ENCODE data around the gene CACNA2D3. TPM values are rescaled to one million over a fixed set of nuclear protein-coding genes. Genes with fewer than 3 reads are reported as not detected.

CACNA2D3 gene
- polyA plus RNA-seq, 3 donors = 8.3 to 21.5 (median 10.4) TPM

DNA sequence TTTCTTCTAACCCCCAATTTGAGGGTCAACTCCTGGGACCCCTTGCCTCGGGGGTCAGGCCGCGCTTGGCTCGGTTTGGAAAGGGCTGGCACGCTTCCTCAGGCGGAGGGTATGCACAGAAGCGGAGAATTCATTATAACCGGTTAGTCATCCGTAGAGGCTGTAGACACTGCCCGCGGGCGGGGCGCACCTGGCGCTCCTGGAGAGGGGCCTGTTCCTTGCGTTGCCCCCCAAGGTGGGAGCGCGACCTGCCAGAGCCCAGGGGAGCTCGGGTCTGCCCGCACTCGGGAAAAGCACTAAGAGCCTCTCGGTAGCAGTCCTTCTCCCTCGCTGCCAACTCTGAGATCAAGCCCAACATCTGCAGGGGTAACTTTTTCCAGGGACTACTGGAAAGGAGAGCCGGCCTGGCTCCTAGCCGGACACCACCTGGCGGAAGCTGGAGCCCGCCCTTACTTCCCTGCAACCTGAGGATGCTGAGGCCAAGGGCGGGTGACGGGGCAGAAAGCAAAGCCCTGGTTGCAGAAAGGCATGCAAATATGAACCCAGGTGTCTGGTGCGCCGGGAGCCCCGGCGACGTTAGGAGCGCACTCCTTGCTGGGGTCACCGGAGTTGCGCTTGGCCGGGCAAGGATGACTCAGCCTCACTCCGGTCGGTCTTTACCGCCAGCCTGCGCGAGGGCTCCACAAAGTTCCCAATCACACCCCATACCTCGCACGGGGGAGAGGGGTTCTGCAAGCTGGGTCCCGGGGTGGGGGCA is 1.5 kb upstream of the CACNA2D3 start:
- peaks cover 41 to 58% of the 10 kb centered on the region in 2 donors for H3K27me3 ChIP-seq (ENCODE audit: control insufficient read depth in 2 of 2, insufficient read depth in 2 of 2, low read length in 2 of 2)
- Mint-ChIP-seq H3K9me3 (peaks cover 0 to 12% (median 9%) of the 10 kb centered on the region in 7 donors), H3K27ac (no peak overlapping the region), H3K36me3 (no peaks in the 10 kb centered on the region), H3K4me1 (no peaks in the 10 kb centered on the region), H3K27me3 (ENCODE audit: low read depth in 3 of 3) (peaks cover 53 to 69% (median 59%) of the 10 kb centered on the region in 3 donors), H3K4me3 (peak overlapping the region in 1 of 2 donors; percentile 75)
- H3K9ac ChIP-seq (ENCODE audit: insufficient read depth, low read length, poor library complexity, severe bottlenecking) = no peak overlapping the region
- H3K4me2 ChIP-seq (replicated peaks; ENCODE audit: extremely low read depth, low read length, poor library complexity, severe bottlenecking) = no peak overlapping the region
- H3K4me3 ChIP-seq (replicated peaks in 1 of 3; ENCODE audit: low read depth in 2 of 3, low read length in 3 of 3) = no peak overlapping the region
- H3K27ac ChIP-seq (ENCODE audit: low read depth in 1 of 2, low read length in 2 of 2) = no peak overlapping the region
- DNase-seq = no peak
- H2AFZ ChIP-seq (ENCODE audit: insufficient read depth, low read depth, low read length, poor library complexity, severe bottlenecking) = no peak overlapping the region
- H3K4me1 ChIP-seq (ENCODE audit: control insufficient read depth in 1 of 2, insufficient read depth in 2 of 2, low read length in 2 of 2) = no peaks in the 10 kb centered on the region
- no peaks in the 10 kb centered on the region for H3K79me2 ChIP-seq (ENCODE audit: insufficient read depth, low read length)
- H3K9me3 ChIP-seq (replicated peaks in 1 of 2; ENCODE audit: control insufficient read depth in 1 of 2, insufficient read depth in 1 of 2, low read length in 2 of 2) = peaks cover 0 to 23% of the 10 kb centered on the region in 2 donors
- no peaks in the 10 kb centered on the region for H4K20me1 ChIP-seq (ENCODE audit: insufficient read depth, low read length)
- intact Hi-C loops (cut with micrococcal nuclease) = no loop called here
- TF ChIP-seq, protein P1, sequence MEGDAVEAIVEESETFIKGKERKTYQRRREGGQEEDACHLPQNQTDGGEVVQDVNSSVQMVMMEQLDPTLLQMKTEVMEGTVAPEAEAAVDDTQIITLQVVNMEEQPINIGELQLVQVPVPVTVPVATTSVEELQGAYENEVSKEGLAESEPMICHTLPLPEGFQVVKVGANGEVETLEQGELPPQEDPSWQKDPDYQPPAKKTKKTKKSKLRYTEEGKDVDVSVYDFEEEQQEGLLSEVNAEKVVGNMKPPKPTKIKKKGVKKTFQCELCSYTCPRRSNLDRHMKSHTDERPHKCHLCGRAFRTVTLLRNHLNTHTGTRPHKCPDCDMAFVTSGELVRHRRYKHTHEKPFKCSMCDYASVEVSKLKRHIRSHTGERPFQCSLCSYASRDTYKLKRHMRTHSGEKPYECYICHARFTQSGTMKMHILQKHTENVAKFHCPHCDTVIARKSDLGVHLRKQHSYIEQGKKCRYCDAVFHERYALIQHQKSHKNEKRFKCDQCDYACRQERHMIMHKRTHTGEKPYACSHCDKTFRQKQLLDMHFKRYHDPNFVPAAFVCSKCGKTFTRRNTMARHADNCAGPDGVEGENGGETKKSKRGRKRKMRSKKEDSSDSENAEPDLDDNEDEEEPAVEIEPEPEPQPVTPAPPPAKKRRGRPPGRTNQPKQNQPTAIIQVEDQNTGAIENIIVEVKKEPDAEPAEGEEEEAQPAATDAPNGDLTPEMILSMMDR (IDR thresholded peaks at IDR 0.05) = no peak
- WGBS (ENCODE audit: insufficient coverage) = 5% methylated on average over 37 of the region's 45 CpGs
- no peaks in the 10 kb centered on the region for H3K36me3 ChIP-seq (replicated peaks in 1 of 2; ENCODE audit: control insufficient read depth in 1 of 2, insufficient read depth in 2 of 2, low read length in 2 of 2)

DNA sequence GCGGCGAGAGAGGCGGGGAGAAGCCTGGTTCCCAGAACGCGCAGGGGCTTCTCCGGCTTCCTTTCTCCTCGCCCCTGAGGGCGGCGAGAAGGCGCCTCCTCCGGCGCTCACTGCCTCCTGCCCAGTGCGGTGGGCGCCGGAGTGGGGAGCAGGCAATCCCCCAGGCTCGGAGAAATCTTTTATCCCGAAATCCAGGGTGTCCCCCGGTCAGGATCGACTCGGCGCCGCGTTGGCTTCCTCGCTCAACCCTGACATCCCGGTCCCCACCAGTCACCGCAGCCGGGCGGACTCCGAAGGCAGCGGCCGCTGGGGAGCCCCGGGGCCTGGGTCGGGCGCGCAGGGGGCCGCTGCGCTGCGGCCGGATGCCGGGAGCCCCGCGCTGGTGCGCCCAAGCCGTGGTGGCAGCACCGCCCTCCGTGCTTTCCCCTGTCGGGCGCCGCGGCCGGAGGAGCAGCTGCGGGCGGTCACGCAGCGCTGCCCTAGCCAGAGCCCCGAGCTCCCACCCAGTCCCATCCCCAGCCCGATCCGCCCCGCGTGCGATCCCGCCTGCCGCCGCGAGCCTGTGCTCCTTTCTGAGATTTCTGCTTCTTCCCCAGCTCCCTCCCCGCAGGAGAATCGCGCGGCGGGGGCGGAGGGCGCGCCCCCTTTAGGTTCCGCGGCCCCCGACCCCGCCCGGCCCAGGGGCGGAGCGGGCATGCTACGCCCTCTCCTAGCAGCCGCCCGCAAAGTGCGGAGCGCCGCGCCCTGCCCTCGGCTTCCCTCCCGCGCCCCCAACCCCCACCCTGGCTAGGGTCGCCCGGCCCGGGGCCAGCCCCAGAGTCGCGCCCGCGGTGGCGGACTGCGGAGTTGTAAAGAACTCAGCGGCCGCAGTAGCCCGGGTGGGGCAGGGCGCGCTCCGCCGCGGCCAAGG is 683 bp upstream of the CACNA2D3 start:
- TF ChIP-seq, protein P1 (IDR thresholded peaks at IDR 0.05) = no peak
- H3K4me3 Mint-ChIP-seq = peak overlapping the region in 1 of 2 donors; percentile 46
- Histone ChIP-seq H3K4me2 (replicated peaks; ENCODE audit: extremely low read depth, low read length, poor library complexity, severe bottlenecking) (no peak overlapping the region), H3K9ac (ENCODE audit: insufficient read depth, low read length, poor library complexity, severe bottlenecking) (no peak overlapping the region), H3K4me3 (replicated peaks in 1 of 3; ENCODE audit: low read depth in 2 of 3, low read length in 3 of 3) (no peak overlapping the region), H3K9me3 (replicated peaks in 1 of 2; ENCODE audit: control insufficient read depth in 1 of 2, insufficient read depth in 1 of 2, low read length in 2 of 2) (peaks cover 0 to 23% of the 10 kb centered on the region in 2 donors), H3K27ac (ENCODE audit: low read depth in 1 of 2, low read length in 2 of 2) (no peak overlapping the region), H3K36me3 (replicated peaks in 1 of 2; ENCODE audit: control insufficient read depth in 1 of 2, insufficient read depth in 2 of 2, low read length in 2 of 2) (no peaks in the 10 kb centered on the region), H4K20me1 (ENCODE audit: insufficient read depth, low read length) (no peaks in the 10 kb centered on the region), H2AFZ (ENCODE audit: insufficient read depth, low read depth, low read length, poor library complexity, severe bottlenecking) (no peak overlapping the region), H3K79me2 (ENCODE audit: insufficient read depth, low read length) (no peaks in the 10 kb centered on the region), H3K4me1 (ENCODE audit: control insufficient read depth in 1 of 2, insufficient read depth in 2 of 2, low read length in 2 of 2) (no peaks in the 10 kb centered on the region), H3K27me3 (ENCODE audit: control insufficient read depth in 2 of 2, insufficient read depth in 2 of 2, low read length in 2 of 2) (peaks cover 42 to 65% of the 10 kb centered on the region in 2 donors)
- H3K9me3 Mint-ChIP-seq = peaks cover 0 to 9% (median 3%) of the 10 kb centered on the region in 7 donors
- no peaks in the 10 kb centered on the region for H3K4me1 Mint-ChIP-seq
- no peak overlapping the region for H3K27ac Mint-ChIP-seq
- H3K27me3 Mint-ChIP-seq (ENCODE audit: low read depth in 3 of 3) = peaks cover 57 to 68% (median 64%) of the 10 kb centered on the region in 3 donors
- 1% methylated on average over 98 of the region's 107 CpGs for WGBS (ENCODE audit: insufficient coverage)
- DNase-seq = no peak
- H3K36me3 Mint-ChIP-seq = no peaks in the 10 kb centered on the region
- intact Hi-C loops (cut with micrococcal nuclease) = no loop called here

Data from CD14-positive monocyte (primary cell).